Cardiac muscle cell (in vitro differentiated cells and primary cell): Measurements from ENCODE around the gene CTNNA2. TPM values are rescaled to one million over a fixed set of nuclear protein-coding genes. Genes with fewer than 3 reads are reported as not detected.

Source experiments
- DNase-seq, 2 donors: peaks; one replicate each; pipeline versions ENCODE4 v3.0.0 to v3.0.0-alpha.2; 2010 to 2017; ENCODE audit warnings: low read depth in 1 of 2, low spot score in 1 of 2
- H3K27ac ChIP-seq: fragments of 200-600 bp; sonication (generic); 2 replicates; pipeline ENCODE4 v1.5.1; 2016
- H3K27me3 ChIP-seq: fragments of 200-600 bp; sonication (generic); 2 replicates; pipeline ENCODE4 v1.6.0; 2016; ENCODE audit warnings: control low read depth
- H3K36me3 ChIP-seq: fragments of 200-600 bp; sonication (generic); 2 replicates; pipeline ENCODE4 v1.5.1; 2016; ENCODE audit warnings: control low read depth
- H3K4me1 ChIP-seq: fragments of 200-600 bp; sonication (generic); 2 replicates; pipeline ENCODE4 v1.8.1; 2017; ENCODE audit warnings: low read depth, mild to moderate bottlenecking, mixed run types
- H3K4me3 ChIP-seq: fragments of 200-600 bp; sonication (generic); 2 replicates; pipeline ENCODE4 v1.5.1; 2016; ENCODE audit warnings: mild to moderate bottlenecking
- H3K9me3 ChIP-seq: fragments of 200-600 bp; sonication (generic); 2 replicates; pipeline ENCODE4 v1.5.1; 2017; ENCODE audit warnings: low read depth, mild to moderate bottlenecking, control low read depth
- polyA plus RNA-seq: library from polyadenylated mRNA; unstranded; fragments of >200 nt; fragmentation: Nextera tagmentation; extraction: Ambion mirVana; gene quantifications from 2 replicates; pipeline ENCODE4 v1.2.1, GENCODE V29; 2016
- total RNA-seq: library from RNA; depleted of rRNA; stranded (reverse); fragments of >200 nt; gene quantifications from 2 replicates; pipeline ENCODE4 v1.2.3, GENCODE V29; 2016
- TF ChIP-seq, protein P1 (sequence below): IDR thresholded peaks from 2 replicates; pipeline ENCODE4 v1.5.1; 2012; ENCODE audit warnings: low read depth, mild to moderate bottlenecking, low read length

The CTNNA2 gene
- total and polyA plus RNA-seq, 2 experiments from 2014 or later, result 7.4 to 17.4 TPM

DNA sequence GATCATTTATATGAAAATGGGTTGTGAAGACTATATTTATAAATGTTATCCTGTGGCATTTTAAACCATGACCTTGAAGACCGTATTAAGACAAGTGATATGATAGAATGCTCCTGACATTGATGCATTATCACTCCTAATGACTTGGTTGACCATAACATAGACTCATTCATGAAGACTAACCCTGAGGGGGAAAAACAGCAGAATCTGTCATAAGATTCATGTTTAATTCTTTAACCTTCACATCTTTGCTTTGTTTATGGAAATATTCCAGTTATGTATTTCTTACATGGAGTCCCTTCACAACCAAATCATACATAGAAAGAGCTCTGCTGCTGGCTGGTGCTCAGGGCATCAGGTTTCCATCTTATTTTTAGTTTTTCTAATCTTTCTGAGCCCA is 78.4 kb downstream of the CTNNA2 start:
- no peak for DNase-seq
- H3K27ac ChIP-seq, result no peak overlapping the region
- TF ChIP-seq, protein P1, sequence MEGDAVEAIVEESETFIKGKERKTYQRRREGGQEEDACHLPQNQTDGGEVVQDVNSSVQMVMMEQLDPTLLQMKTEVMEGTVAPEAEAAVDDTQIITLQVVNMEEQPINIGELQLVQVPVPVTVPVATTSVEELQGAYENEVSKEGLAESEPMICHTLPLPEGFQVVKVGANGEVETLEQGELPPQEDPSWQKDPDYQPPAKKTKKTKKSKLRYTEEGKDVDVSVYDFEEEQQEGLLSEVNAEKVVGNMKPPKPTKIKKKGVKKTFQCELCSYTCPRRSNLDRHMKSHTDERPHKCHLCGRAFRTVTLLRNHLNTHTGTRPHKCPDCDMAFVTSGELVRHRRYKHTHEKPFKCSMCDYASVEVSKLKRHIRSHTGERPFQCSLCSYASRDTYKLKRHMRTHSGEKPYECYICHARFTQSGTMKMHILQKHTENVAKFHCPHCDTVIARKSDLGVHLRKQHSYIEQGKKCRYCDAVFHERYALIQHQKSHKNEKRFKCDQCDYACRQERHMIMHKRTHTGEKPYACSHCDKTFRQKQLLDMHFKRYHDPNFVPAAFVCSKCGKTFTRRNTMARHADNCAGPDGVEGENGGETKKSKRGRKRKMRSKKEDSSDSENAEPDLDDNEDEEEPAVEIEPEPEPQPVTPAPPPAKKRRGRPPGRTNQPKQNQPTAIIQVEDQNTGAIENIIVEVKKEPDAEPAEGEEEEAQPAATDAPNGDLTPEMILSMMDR, result no peak
- no peaks in the 10 kb centered on the region for H3K27me3 ChIP-seq
- no peaks in the 10 kb centered on the region for H3K9me3 ChIP-seq
- no peak overlapping the region for H3K4me3 ChIP-seq
- H3K36me3 ChIP-seq, result no peaks in the 10 kb centered on the region
- H3K4me1 ChIP-seq, result peaks cover 6% of the 10 kb centered on the region

DNA sequence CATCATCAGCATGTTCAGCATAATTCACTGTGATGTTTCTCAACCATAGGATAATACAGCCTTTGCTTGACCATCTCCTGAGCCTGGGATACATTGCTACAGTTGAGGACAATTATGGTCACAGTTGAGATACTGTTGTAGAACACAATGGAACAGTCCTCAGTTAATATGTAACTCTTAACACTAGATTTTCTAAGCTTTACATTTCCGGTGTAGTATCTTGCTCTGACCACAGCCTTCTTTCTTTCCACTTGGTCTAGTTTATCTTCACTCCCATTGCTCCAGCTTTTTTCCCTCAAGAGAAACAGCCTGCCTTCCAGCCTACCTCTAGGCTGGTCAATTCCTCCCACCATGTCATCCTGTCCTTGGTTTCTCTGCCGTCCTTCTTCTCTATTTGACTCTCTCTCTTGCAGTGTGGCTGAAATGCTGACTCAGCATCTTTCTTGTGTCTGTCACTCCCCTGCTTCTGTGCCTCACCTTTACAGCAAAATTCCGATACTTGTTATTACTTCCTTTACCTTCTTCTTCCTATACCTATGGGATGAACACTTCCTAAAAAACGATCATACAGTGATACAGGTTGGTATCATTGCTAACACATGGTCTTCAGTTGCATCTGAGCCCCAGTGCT is 80.5 kb downstream of the CTNNA2 start:
- Histone ChIP-seq H3K4me1 (peaks cover 6% of the 10 kb centered on the region), H3K27ac (no peak overlapping the region), H3K4me3 (no peak overlapping the region), H3K36me3 (no peaks in the 10 kb centered on the region), H3K9me3 (no peaks in the 10 kb centered on the region), H3K27me3 (no peaks in the 10 kb centered on the region)
- DNase-seq, result no peak
- TF ChIP-seq, protein P1, result no peak

DNA sequence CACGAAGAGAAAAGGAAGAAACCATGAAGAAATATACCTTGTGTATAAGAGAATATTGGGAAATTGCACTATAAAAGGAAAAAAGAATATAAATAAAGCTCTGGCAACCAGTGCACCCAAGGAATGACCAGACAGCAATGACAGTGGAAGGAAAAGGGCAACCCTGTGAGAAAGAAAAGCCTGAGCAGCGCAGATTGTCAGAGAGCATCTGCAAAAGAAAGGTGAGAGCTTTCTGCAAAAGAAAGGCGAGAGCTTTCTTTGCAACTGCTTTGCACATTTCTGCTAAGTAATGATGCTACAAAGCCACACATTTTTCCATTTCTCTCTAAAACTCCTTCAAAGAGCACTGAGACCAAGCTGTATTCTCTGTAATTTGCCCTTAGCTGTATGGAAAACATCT is 83.6 kb downstream of the CTNNA2 start:
- Histone ChIP-seq H3K4me3 (no peak overlapping the region), H3K27me3 (no peaks in the 10 kb centered on the region), H3K9me3 (no peaks in the 10 kb centered on the region), H3K36me3 (no peaks in the 10 kb centered on the region), H3K4me1 (peaks cover 2% of the 10 kb centered on the region), H3K27ac (no peak overlapping the region)
- DNase-seq, result no peak
- TF ChIP-seq, protein P1, result no peak

DNA sequence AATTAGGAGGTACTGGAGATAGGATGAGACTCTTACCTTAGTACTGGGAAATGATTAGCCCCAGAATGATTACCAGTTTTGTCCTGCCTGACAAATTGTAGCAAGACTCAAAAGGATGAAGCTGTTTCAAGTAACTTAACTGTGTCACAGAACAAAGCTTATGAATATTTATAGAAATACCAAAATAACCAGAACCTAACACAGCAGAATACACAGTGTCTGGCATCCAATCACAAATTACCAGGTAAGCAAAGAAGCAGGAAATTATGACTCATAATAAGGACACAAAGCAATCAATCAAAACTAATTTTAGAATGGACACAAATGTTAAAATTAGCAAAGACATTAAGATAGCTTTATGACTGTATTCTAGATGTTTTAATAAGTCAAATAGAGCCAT is 91.9 kb downstream of the CTNNA2 start:
- Histone ChIP-seq H3K27ac (no peak overlapping the region), H3K9me3 (no peaks in the 10 kb centered on the region), H3K4me1 (no peaks in the 10 kb centered on the region), H3K27me3 (no peaks in the 10 kb centered on the region), H3K4me3 (no peak overlapping the region), H3K36me3 (no peaks in the 10 kb centered on the region)
- TF ChIP-seq, protein P1, result no peak
- no peak for DNase-seq

DNA sequence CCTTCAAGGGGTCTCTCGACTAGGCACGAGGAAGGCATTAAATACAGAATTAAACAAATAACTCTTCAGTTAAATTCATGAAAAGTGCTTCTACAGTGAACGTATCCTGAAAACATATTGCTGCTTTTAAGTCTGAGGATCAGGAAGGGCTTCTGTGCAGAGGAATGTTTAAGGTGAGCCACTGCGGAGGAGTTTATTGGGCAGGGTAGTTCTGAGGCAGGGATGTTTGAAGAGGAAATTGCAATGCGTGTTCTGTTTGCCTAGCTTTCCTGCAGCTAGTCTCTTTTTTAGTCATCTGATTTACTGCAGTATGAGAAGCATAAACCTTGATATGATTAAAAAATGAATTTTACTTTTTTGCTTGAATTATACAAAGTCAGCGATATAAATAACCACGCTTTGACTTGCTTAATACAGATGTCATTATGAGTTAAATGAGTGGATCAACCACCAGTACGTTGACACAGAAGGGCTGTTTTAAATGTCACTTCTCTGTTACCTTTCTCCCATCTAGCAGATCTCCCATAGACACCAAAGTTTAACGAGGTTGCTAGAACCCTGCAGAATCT is 98.7 kb downstream of the CTNNA2 start:
- no peak for DNase-seq
- Histone ChIP-seq H3K36me3 (no peaks in the 10 kb centered on the region), H3K27me3 (no peaks in the 10 kb centered on the region), H3K4me3 (no peak overlapping the region), H3K4me1 (no peaks in the 10 kb centered on the region), H3K9me3 (no peaks in the 10 kb centered on the region), H3K27ac (no peak overlapping the region)
- TF ChIP-seq, protein P1, result no peak
